Measurements from ENCODE around the gene FOXF2. TPM values are rescaled to one million over a fixed set of nuclear protein-coding genes. Genes with fewer than 3 reads are reported as not detected.
A peak's percentile ranks its signal among the peaks of the same experiment; 100 is the strongest.

The FOXF2 gene
- total RNA-seq, 4 donors from 2014 or later, result 41.7 to 154 (median 91.9) TPM

DNA sequence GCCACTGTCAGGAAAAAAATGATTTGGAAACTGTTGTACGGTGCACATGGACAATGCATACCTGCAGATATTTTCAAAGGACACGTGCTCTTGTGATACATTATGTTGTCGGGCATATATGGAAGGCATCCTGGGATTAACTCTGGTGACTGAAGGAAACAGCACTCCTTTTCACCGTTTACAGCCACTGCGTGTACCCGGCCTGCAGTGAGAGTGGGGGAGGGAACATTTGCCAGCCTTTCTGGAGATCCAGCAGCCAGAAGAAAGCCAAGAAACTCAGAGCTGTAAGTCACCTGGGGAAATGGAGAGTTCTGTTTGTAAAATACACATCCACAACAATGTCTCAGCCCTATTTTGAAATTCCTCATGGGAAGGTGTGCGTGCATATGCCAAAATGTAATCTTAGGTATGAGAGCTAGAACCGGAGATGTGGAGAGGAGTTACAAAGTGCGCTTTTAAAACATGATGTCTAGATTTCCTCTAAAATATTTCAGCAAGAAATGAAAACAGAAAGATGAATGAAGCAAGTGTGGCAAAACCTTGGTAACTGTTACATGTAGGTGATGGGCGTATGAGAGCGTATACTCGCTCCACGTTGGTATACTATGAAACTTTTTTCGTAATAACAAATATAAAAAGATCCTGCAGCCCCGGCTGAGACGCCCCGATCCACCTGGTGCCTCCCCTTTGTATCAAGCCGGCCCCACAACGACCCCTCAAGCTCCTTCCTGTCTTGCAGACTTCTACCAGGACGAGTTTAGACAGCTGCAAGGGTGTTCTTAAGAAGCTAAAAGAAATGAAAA, 8.6 kb upstream of the FOXF2 start:
- 26 to 48% methylated on average over 15 to 20 of the region's 20 CpGs for WGBS, 2 donors (ENCODE audit: low coverage in 1 of 2)
- Histone ChIP-seq H3K36me3 (no peaks in the 10 kb centered on the region), H3K4me3 (peak overlapping the region; percentile 26 to 85), H3K27ac (peak overlapping the region; percentile 71 to 97 (median 94)), H3K9me3 (no peaks in the 10 kb centered on the region), H3K27me3 (peaks cover 89% of the 10 kb centered on the region), H3K4me1 (peaks cover 0 to 82% (median 21%) of the 10 kb centered on the region in 3 donors)
- TF ChIP-seq POLR2AphosphoS5 (IDR thresholded peaks at IDR 0.05), result no peak
- TF ChIP-seq EP300 (IDR thresholded peaks at IDR 0.05), result no peak
- TF ChIP-seq POLR2A (IDR thresholded peaks at IDR 0.05), result no peak
- TF ChIP-seq, protein P1, sequence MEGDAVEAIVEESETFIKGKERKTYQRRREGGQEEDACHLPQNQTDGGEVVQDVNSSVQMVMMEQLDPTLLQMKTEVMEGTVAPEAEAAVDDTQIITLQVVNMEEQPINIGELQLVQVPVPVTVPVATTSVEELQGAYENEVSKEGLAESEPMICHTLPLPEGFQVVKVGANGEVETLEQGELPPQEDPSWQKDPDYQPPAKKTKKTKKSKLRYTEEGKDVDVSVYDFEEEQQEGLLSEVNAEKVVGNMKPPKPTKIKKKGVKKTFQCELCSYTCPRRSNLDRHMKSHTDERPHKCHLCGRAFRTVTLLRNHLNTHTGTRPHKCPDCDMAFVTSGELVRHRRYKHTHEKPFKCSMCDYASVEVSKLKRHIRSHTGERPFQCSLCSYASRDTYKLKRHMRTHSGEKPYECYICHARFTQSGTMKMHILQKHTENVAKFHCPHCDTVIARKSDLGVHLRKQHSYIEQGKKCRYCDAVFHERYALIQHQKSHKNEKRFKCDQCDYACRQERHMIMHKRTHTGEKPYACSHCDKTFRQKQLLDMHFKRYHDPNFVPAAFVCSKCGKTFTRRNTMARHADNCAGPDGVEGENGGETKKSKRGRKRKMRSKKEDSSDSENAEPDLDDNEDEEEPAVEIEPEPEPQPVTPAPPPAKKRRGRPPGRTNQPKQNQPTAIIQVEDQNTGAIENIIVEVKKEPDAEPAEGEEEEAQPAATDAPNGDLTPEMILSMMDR (IDR thresholded peaks at IDR 0.05), result no peak
- no peak for ATAC-seq

DNA sequence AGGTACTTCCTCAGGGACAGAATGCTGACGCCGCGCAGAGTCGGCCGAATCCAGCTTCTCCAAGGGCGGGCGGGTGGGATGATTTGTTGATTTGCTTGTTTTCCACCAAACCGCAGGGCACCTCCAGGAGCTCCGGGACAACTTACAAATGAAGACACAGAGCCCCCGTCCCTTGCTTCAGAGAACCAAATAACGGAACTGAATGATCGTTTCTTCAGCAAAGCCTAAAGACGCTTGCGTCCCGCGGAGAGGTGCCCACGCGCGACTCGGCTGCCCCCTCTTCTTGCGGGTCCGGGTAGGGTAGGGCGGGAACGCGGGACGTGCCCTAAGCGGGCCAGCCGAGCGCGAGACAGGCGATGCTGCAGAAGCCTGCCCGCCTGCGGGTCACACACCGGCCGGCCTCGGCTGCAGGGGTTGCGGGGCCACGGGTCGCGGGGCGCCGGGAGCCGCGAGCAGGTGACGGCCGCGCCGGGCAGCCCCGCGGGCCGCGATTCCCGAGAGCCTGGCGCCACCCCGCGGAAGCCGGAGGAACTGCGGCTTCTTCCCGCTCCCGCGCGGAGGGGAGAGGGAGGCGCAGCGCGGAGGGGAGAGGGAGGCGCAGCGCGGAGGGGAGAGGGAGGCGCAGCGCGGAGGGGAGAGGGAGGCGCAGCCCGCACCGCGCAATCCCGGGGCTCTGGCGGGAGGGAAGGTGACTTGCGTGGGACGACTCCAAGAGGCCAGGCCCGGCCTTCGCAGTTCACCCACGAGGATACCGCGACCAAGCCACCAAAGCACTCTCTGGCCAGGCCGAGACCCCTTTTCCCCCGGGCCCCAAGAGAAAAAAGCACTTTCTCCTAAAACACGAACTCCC, 7.7 kb upstream of the FOXF2 start:
- Histone ChIP-seq H3K9me3 (no peaks in the 10 kb centered on the region), H3K27ac (peak overlapping the region; percentile 71 to 97 (median 94)), H3K4me1 (peaks cover 0 to 91% (median 21%) of the 10 kb centered on the region in 3 donors), H3K36me3 (no peaks in the 10 kb centered on the region), H3K4me3 (peak overlapping the region; percentile 26 to 85), H3K27me3 (peaks cover 83% of the 10 kb centered on the region)
- peak; percentile 71 for ATAC-seq
- 2% methylated on average over 8 of the region's 87 CpGs; no CpG with 5 or more reads in 1 of the 2 donors for WGBS, 2 donors (ENCODE audit: low coverage in 1 of 2)
- peak; percentile 17 to 41 for TF ChIP-seq POLR2A (IDR thresholded peaks at IDR 0.05)
- peak; percentile 20 for TF ChIP-seq POLR2AphosphoS5 (IDR thresholded peaks at IDR 0.05)
- no peak for TF ChIP-seq EP300 (IDR thresholded peaks at IDR 0.05)
- TF ChIP-seq, protein P1 (IDR thresholded peaks at IDR 0.05), result peak in 3 of 4 experiments; percentile 91 to 99 (median 99)

DNA sequence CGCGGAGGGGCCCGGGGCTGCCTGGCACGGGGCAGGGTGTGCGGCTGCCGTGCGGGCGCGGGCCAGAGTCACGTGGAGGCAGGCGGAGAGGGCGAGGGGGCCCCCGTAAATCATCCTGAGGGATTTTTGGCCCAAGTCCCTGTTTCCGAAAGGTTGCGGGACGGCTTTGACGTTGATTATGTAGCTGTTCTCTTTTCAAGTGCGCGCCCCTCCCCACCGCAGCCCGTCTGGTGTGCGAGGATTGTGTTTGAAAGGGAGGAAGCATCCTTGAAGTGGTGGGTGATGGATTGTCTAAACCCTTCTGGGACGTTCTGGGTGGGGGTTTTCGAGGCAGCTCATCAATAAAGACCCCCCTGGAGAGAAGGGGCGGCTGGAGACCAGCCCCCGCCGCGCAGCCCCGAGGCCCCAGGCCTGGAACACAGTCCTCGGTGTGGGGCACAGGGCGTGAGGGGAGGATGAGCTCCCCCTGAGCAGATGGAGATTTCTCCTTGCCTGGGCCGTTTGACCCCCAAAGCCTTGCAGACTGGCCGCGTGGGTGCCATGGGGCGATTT, 7.0 kb upstream of the FOXF2 start:
- WGBS, 2 donors (ENCODE audit: low coverage in 1 of 2), result no CpG with 5 or more reads among the region's 35 CpGs
- ATAC-seq, result peak; percentile 60
- Histone ChIP-seq H3K27ac (peak overlapping the region; percentile 71 to 97 (median 94)), H3K36me3 (no peaks in the 10 kb centered on the region), H3K9me3 (no peaks in the 10 kb centered on the region), H3K4me3 (peak overlapping the region; percentile 26 to 85), H3K4me1 (peaks cover 0 to 98% (median 21%) of the 10 kb centered on the region in 3 donors), H3K27me3 (peaks cover 76% of the 10 kb centered on the region)
- TF ChIP-seq EP300 (IDR thresholded peaks at IDR 0.05) (peak; percentile 36), POLR2A (IDR thresholded peaks at IDR 0.05) (no peak), POLR2AphosphoS5 (IDR thresholded peaks at IDR 0.05) (peak; percentile 53)
- TF ChIP-seq, protein P1 (IDR thresholded peaks at IDR 0.05), result no peak

DNA sequence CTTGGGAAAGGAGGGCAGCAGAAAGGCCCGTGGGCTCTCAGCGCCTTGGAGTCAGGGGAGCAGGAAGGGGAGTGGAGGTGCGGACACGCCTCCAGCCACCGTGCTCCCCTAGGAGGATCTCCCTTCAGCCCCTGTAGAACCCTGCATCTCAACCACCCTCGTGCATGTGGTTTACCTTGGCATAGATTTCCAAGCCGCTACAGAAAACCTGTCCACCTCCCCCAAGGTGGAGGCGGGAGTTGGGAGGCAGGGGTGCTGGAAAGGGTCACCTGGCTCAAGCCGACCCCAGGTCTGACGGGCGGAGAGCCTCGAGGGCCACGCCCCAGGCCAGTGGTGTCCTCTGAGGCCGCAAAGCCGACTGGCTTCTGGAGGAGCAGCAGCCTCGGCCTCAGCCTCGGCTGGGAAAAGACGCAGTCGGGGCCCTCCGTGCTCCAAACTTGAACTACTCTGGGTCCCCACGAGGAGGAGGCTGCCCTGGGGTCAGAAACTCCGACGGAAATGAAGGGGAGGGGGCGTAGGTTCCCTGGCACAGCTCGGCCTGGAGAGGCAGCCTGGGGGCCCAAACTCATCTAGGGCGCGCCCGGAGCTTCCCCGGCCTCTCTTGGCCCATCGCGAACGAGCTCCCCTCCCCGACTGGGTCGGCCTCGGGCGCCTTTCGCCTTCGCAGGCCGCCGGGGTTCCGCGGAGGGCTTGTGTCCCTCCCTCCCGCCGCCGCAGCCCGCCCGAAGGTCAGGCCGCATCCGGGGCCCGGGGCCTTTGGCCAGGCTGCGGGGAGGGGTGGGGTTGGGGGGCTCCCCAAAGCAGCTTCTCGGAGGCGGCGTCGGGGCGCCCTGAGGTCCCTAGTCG, 6.3 kb upstream of the FOXF2 start:
- Histone ChIP-seq H3K27ac (peak overlapping the region; percentile 71 to 97 (median 94)), H3K27me3 (peaks cover 69% of the 10 kb centered on the region), H3K4me1 (peaks cover 0 to 99% (median 21%) of the 10 kb centered on the region in 3 donors), H3K36me3 (no peaks in the 10 kb centered on the region), H3K4me3 (peak overlapping the region; percentile 21 to 85), H3K9me3 (no peaks in the 10 kb centered on the region)
- WGBS, 2 donors (ENCODE audit: low coverage in 1 of 2), result 15 to 20% methylated on average over 1 to 6 of the region's 57 CpGs
- no peak for ATAC-seq
- TF ChIP-seq, protein P1 (IDR thresholded peaks at IDR 0.05), result peak in 1 of 4 experiments; percentile 27
- TF ChIP-seq POLR2A (IDR thresholded peaks at IDR 0.05) (no peak), EP300 (IDR thresholded peaks at IDR 0.05) (no peak), POLR2AphosphoS5 (IDR thresholded peaks at IDR 0.05) (peak; percentile 9)
